ENCODE data around the gene SARS1. TPM values are rescaled to one million over a fixed set of nuclear protein-coding genes. Genes with fewer than 3 reads are reported as not detected.

Gene SARS1
- polyA plus RNA-seq, 1 of the 3 experiments (the other 2 are of a cell fraction): 98.3 TPM

DNA sequence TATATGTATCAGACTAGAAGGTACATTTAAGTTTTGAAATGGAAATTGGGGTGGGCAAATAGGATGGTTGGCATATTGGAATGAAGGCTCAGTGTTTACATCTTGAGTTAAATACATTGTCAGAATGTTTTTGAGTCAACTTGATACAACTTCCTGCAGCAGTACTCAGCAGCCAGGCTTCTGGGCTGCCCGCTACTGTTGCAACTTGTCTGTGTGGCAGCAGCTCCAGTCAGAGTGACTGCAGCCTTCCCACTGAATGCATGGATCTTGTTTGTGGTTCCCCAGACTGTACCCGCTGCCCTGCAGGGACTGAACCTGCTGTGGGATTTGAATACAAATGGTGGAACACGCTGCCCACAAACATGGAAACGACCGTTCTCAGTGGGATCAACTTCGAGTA, 24.9 kb upstream of the SARS1 start:
- Histone ChIP-seq H3K9ac (no peak overlapping the region), H3K4me3 (ENCODE audit: low read depth in 2 of 2, low read length in 1 of 2) (no peak overlapping the region), H3K36me3 (replicated peaks in 1 of 2; ENCODE audit: control insufficient read depth in 1 of 2, insufficient read depth in 2 of 2, low read length in 1 of 2) (no peaks in the 10 kb centered on the region), H3K27ac (ENCODE audit: low read depth in 2 of 2, low read length in 1 of 2) (no peak overlapping the region), H3K4me1 (ENCODE audit: control insufficient read depth in 1 of 2, insufficient read depth in 2 of 2, low read depth in 1 of 2, low read length in 1 of 2) (no peaks in the 10 kb centered on the region; a peak in 1 of 4 replicates), H3K9me2 (no peaks in the 10 kb centered on the region), H3K9me3 (no peaks in the 10 kb centered on the region), H2AFZ (ENCODE audit: low read depth) (no peak overlapping the region), H3F3A (replicated peaks; ENCODE audit: insufficient read depth) (no peaks in the 10 kb centered on the region), H4K20me1 (ENCODE audit: insufficient read depth) (no peaks in the 10 kb centered on the region), H3K79me2 (ENCODE audit: insufficient read depth) (no peaks in the 10 kb centered on the region), H3K27me3 (ENCODE audit: insufficient read depth) (no peaks in the 10 kb centered on the region), H3K4me2 (no peak overlapping the region)
- DNase-seq: no peak
- CTCF ChIA-PET: interaction anchor here (1.2 to 1.3 kb wide), 2 partner anchors 53 to 67 kb away, joined by 3 read pairs; no protein-coding TSS in a partner anchor
- TF ChIP-seq, protein P1, sequence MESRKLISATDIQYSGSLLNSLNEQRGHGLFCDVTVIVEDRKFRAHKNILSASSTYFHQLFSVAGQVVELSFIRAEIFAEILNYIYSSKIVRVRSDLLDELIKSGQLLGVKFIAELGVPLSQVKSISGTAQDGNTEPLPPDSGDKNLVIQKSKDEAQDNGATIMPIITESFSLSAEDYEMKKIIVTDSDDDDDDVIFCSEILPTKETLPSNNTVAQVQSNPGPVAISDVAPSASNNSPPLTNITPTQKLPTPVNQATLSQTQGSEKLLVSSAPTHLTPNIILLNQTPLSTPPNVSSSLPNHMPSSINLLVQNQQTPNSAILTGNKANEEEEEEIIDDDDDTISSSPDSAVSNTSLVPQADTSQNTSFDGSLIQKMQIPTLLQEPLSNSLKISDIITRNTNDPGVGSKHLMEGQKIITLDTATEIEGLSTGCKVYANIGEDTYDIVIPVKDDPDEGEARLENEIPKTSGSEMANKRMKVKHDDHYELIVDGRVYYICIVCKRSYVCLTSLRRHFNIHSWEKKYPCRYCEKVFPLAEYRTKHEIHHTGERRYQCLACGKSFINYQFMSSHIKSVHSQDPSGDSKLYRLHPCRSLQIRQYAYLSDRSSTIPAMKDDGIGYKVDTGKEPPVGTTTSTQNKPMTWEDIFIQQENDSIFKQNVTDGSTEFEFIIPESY (IDR thresholded peaks at IDR 0.05; ENCODE audit: borderline replicate concordance, low read depth): no peak
- no peak for TF ChIP-seq CHD2 (IDR thresholded peaks at IDR 0.05; ENCODE audit: low read length, partially characterized antibody)
- TF ChIP-seq NRF1 (IDR thresholded peaks at IDR 0.05; ENCODE audit: low read depth, low read length): no peak
- no peak for TF ChIP-seq JUND (IDR thresholded peaks at IDR 0.05)
- TF ChIP-seq MXI1 (IDR thresholded peaks at IDR 0.05; ENCODE audit: low read depth, low read length): no peak
- no peak for TF ChIP-seq GABPA (IDR thresholded peaks at IDR 0.05; ENCODE audit: low read depth)
- TF ChIP-seq RXRA (IDR thresholded peaks at IDR 0.05; ENCODE audit: borderline replicate concordance, low read depth): no peak
- no peak for TF ChIP-seq ELF1 (IDR thresholded peaks at IDR 0.05)
- no peak for TF ChIP-seq SIN3A (IDR thresholded peaks at IDR 0.05; ENCODE audit: borderline replicate concordance, low read depth, low read length)
- 82% methylated on average over 6 of the region's 6 CpGs for WGBS (ENCODE audit: low lambda C conversion rate)
- POLR2A ChIA-PET: interaction anchor here (1.0 kb wide), 1 partner anchor 23 kb away, joined by 3 read pairs; no protein-coding TSS in a partner anchor

DNA sequence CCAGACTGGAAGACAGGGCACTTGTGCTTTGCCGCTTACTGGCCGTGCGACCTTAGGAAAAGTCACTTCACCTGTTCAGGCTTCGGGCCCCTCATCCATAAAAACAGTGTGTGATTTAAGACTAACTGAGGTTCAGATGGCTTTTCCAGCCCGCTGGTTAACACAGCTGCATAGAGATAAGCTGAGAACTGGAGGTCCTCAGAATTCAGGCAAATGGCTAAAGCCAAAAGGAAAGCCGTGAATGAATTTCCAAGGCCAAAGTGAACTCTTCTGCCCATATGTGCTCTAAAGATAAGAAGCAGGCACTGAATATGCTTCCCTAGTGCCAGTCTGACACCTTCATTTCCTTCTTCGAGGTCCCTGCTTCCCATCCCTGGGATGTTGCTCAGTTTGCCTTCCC, 23.5 kb upstream of the SARS1 start:
- Histone ChIP-seq H3K9me2 (no peaks in the 10 kb centered on the region), H3K79me2 (ENCODE audit: insufficient read depth) (no peaks in the 10 kb centered on the region), H3F3A (replicated peaks; ENCODE audit: insufficient read depth) (no peaks in the 10 kb centered on the region), H3K4me3 (ENCODE audit: low read depth in 2 of 2, low read length in 1 of 2) (no peak overlapping the region), H3K9me3 (no peaks in the 10 kb centered on the region), H4K20me1 (ENCODE audit: insufficient read depth) (no peaks in the 10 kb centered on the region), H3K4me1 (ENCODE audit: control insufficient read depth in 1 of 2, insufficient read depth in 2 of 2, low read depth in 1 of 2, low read length in 1 of 2) (no peaks in the 10 kb centered on the region; a peak in 1 of 4 replicates), H3K4me2 (no peak overlapping the region), H3K27me3 (ENCODE audit: insufficient read depth) (no peaks in the 10 kb centered on the region), H3K36me3 (replicated peaks in 1 of 2; ENCODE audit: control insufficient read depth in 1 of 2, insufficient read depth in 2 of 2, low read length in 1 of 2) (no peaks in the 10 kb centered on the region), H3K27ac (ENCODE audit: low read depth in 2 of 2, low read length in 1 of 2) (no peak overlapping the region), H2AFZ (ENCODE audit: low read depth) (no peak overlapping the region), H3K9ac (no peak overlapping the region)
- POLR2A ChIA-PET: interaction anchor here (0.6 kb wide), 1 partner anchor 19 kb away, joined by 3 read pairs; no protein-coding TSS in a partner anchor
- no peak for DNase-seq
- WGBS (ENCODE audit: low lambda C conversion rate): 84% methylated on average over 7 of the region's 7 CpGs
- CTCF ChIA-PET: interaction anchor here (1.2 to 1.4 kb wide), 4 partner anchors 9 to 75 kb away, joined by 3 to 4 read pairs (median 3); no protein-coding TSS in a partner anchor
- TF ChIP-seq, protein P2, sequence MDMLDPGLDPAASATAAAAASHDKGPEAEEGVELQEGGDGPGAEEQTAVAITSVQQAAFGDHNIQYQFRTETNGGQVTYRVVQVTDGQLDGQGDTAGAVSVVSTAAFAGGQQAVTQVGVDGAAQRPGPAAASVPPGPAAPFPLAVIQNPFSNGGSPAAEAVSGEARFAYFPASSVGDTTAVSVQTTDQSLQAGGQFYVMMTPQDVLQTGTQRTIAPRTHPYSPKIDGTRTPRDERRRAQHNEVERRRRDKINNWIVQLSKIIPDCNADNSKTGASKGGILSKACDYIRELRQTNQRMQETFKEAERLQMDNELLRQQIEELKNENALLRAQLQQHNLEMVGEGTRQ (IDR thresholded peaks at IDR 0.05; ENCODE audit: borderline replicate concordance, low read depth, low read length): no peak
